Measurements from ENCODE around the gene GRM5.

- TF ChIP-seq, protein P1, sequence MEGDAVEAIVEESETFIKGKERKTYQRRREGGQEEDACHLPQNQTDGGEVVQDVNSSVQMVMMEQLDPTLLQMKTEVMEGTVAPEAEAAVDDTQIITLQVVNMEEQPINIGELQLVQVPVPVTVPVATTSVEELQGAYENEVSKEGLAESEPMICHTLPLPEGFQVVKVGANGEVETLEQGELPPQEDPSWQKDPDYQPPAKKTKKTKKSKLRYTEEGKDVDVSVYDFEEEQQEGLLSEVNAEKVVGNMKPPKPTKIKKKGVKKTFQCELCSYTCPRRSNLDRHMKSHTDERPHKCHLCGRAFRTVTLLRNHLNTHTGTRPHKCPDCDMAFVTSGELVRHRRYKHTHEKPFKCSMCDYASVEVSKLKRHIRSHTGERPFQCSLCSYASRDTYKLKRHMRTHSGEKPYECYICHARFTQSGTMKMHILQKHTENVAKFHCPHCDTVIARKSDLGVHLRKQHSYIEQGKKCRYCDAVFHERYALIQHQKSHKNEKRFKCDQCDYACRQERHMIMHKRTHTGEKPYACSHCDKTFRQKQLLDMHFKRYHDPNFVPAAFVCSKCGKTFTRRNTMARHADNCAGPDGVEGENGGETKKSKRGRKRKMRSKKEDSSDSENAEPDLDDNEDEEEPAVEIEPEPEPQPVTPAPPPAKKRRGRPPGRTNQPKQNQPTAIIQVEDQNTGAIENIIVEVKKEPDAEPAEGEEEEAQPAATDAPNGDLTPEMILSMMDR (IDR thresholded peaks at IDR 0.05), result no peak
- TF ChIP-seq ZFX (IDR thresholded peaks at IDR 0.05; ENCODE audit: borderline replicate concordance), result no peak
Observed at GRCh38 chr11:88594274-88594950, 471.4 kb downstream of the GRM5 start.
